Caco-2 (cell line): ENCODE data around the gene ARID3C. TPM values are rescaled to one million over a fixed set of nuclear protein-coding genes. Genes with fewer than 3 reads are reported as not detected.

Experiments used
- BruUV-seq: library from RNA; stranded (reverse); fragments of 400-500 nt; replicated peaks from 2 replicates; lab custom pipeline; 2021; lab: Mats Ljungman, UMichigan
- CTCF ChIA-PET: fragments of 300-600 bp; sonication (Branson Sonifier 250); formaldehyde crosslinking; loops from one replicate; lab custom pipeline; 2022; ENCODE audit warnings: antibody characterized with exemption; lab: Charles Lee
- POLR2A ChIA-PET: fragments of 300-600 bp; sonication (Branson Sonifier 250); formaldehyde crosslinking; loops from one replicate; lab custom pipeline; 2022; ENCODE audit warnings: antibody characterized with exemption; lab: Charles Lee
- DNase-seq, 2 experiments: peaks; one replicate each; pipeline versions ENCODE4 v3.0.0 to v3.0.0-alpha.2; 2020 to 2022
- H3K27me3 ChIP-seq: replicated peaks from 2 replicates; pipeline ENCODE4 v1.6.0; 2011; ENCODE audit warnings: low read length; ENCODE audit not compliant: control insufficient read depth, insufficient read depth
- H3K36me3 ChIP-seq: 2 replicates; pipeline ENCODE4 v1.5.1; 2011; ENCODE audit warnings: low read length; ENCODE audit not compliant: control insufficient read depth, insufficient read depth
- H3K4me1 ChIP-seq: fragments of 250-450 bp; sonication (Bioruptor Pico); 2 replicates; pipeline ENCODE4 v1.5.1; 2020; ENCODE audit warnings: mild to moderate bottlenecking
- H3K4me3 ChIP-seq: 2 replicates; pipeline ENCODE4 v1.5.1; 2011; ENCODE audit warnings: low read depth, mild to moderate bottlenecking, control low read depth, low read length
- H3K9me3 ChIP-seq: fragments of 250-450 bp; sonication (Bioruptor Pico); 2 replicates; pipeline ENCODE4 v1.5.1; 2020; ENCODE audit warnings: mild to moderate bottlenecking, moderate library complexity
- H3K27ac Mint-ChIP-seq: one replicate; pipeline ENCODE4 v1.8.0; 2022; ENCODE audit warnings: mixed read lengths; ENCODE audit not compliant: unreplicated experiment
- H3K27me3 Mint-ChIP-seq: one replicate; pipeline ENCODE4 v1.8.0; 2022; ENCODE audit warnings: mixed read lengths; ENCODE audit not compliant: insufficient read depth, unreplicated experiment
- H3K36me3 Mint-ChIP-seq: one replicate; pipeline ENCODE4 v1.8.0; 2022; ENCODE audit warnings: mild to moderate bottlenecking, mixed read lengths; ENCODE audit not compliant: insufficient read depth, unreplicated experiment
- H3K4me1 Mint-ChIP-seq: one replicate; pipeline ENCODE4 v1.8.0; 2022; ENCODE audit warnings: low read depth, mixed read lengths; ENCODE audit not compliant: unreplicated experiment
- H3K4me3 Mint-ChIP-seq: one replicate; pipeline ENCODE4 v1.8.0; 2022; ENCODE audit warnings: mild to moderate bottlenecking, moderate library complexity, mixed read lengths; ENCODE audit not compliant: unreplicated experiment
- H3K9me3 Mint-ChIP-seq: one replicate; pipeline ENCODE4 v1.8.0; 2022; ENCODE audit warnings: mixed read lengths; ENCODE audit not compliant: unreplicated experiment
- CTCF ChIP-seq, 2 experiments: fragments of 200-600 bp in 1 of 2; IDR thresholded peaks; 1 replicate in 1 of 2; 2 replicates in 1 of 2; pipeline versions ENCODE4 v1.5.1 to v1.8.0; 2011 to 2022; ENCODE audit warnings: antibody characterized with exemption in 1 of 2, control low read depth in 1 of 2, inconsistent platforms in 1 of 2, low read depth in 1 of 2, low read length in 1 of 2, mild to moderate bottlenecking in 1 of 2, moderate library complexity in 1 of 2; ENCODE audit not compliant: insufficient read depth in 1 of 2, severe bottlenecking in 1 of 2, unreplicated experiment in 1 of 2
- intact Hi-C: fragments of 100-400 bp; cut with micrococcal nuclease; formaldehyde crosslinking; loops from one replicate; pipeline ENCODE4 v1.10.0; 2022; ENCODE audit not compliant: unreplicated experiment
- total RNA-seq: library from RNA; stranded (reverse); gene quantifications from 2 replicates; pipeline ENCODE4 v1.2.3, GENCODE V29; 2022

The ARID3C gene
- total RNA-seq, 1 experiment from 2014 or later = not detected

GRCh38 chr9:34585946-34586669 lies 42.8 kb downstream of the ARID3C start:
- peaks cover 33% of the 10 kb centered on the region for H3K27me3 Mint-ChIP-seq
- Histone ChIP-seq H3K4me1 (peaks cover 10% of the 10 kb centered on the region), H3K9me3 (no peaks in the 10 kb centered on the region), H3K36me3 (no peaks in the 10 kb centered on the region), H3K27me3 (peaks cover 7% of the 10 kb centered on the region), H3K4me3 (no peak overlapping the region)
- H3K4me1 Mint-ChIP-seq = peaks cover 7% of the 10 kb centered on the region
- H3K36me3 Mint-ChIP-seq = no peaks in the 10 kb centered on the region
- intact Hi-C loops = no loop called here
- ChIA-PET CTCF (no interaction called here), POLR2A (interaction anchor here (0.6 kb wide), 1 partner anchor 116 kb away, joined by 3 read pairs; no protein-coding TSS in a partner anchor)
- no peak overlapping the region for H3K27ac Mint-ChIP-seq
- DNase-seq = no peak
- BruUV-seq = no TSS peak
- TF ChIP-seq CTCF (IDR thresholded peaks at IDR 0.05; ENCODE audit: insufficient read depth in 1 of 2, low read depth in 1 of 2, low read length in 1 of 2, severe bottlenecking in 1 of 2, unreplicated experiment in 1 of 2) = no peak
- H3K4me3 Mint-ChIP-seq = no peak overlapping the region
- no peaks in the 10 kb centered on the region for H3K9me3 Mint-ChIP-seq

GRCh38 chr9:34584970-34585369 lies 43.9 kb downstream of the ARID3C start:
- H3K36me3 Mint-ChIP-seq = no peaks in the 10 kb centered on the region
- ChIA-PET POLR2A (no interaction called here), CTCF (no interaction called here)
- no peaks in the 10 kb centered on the region for H3K4me1 Mint-ChIP-seq
- TF ChIP-seq CTCF (IDR thresholded peaks at IDR 0.05; ENCODE audit: insufficient read depth in 1 of 2, low read depth in 1 of 2, low read length in 1 of 2, severe bottlenecking in 1 of 2, unreplicated experiment in 1 of 2) = no peak
- no peak overlapping the region for H3K27ac Mint-ChIP-seq
- no TSS peak for BruUV-seq
- intact Hi-C loops = no loop called here
- Histone ChIP-seq H3K9me3 (no peaks in the 10 kb centered on the region), H3K27me3 (peaks cover 3% of the 10 kb centered on the region), H3K36me3 (no peaks in the 10 kb centered on the region), H3K4me3 (no peak overlapping the region), H3K4me1 (no peaks in the 10 kb centered on the region; the same call in 1 of the 2 replicates)
- no peak for DNase-seq
- H3K9me3 Mint-ChIP-seq = no peaks in the 10 kb centered on the region
- H3K4me3 Mint-ChIP-seq = no peak overlapping the region
- peaks cover 24% of the 10 kb centered on the region for H3K27me3 Mint-ChIP-seq

GRCh38 chr9:34582787-34583186 lies 46.1 kb downstream of the ARID3C start:
- intact Hi-C loops = no loop called here

More at GRCh38 chr9:34582787-34583186, 46.1 kb downstream of the ARID3C start:
- Mint-ChIP-seq H3K9me3 (no peaks in the 10 kb centered on the region), H3K36me3 (no peaks in the 10 kb centered on the region), H3K27me3 (peaks cover 17% of the 10 kb centered on the region), H3K4me1 (no peaks in the 10 kb centered on the region), H3K27ac (no peak overlapping the region), H3K4me3 (no peak overlapping the region)
- TF ChIP-seq CTCF (IDR thresholded peaks at IDR 0.05; ENCODE audit: insufficient read depth in 1 of 2, low read depth in 1 of 2, low read length in 1 of 2, severe bottlenecking in 1 of 2, unreplicated experiment in 1 of 2) = no peak
- ChIA-PET POLR2A (no interaction called here), CTCF (interaction anchor here (1.2 to 1.6 kb wide), 2 partner anchors 8 to 21 kb away, joined by 3 to 5 read pairs; no protein-coding TSS in a partner anchor)
- Histone ChIP-seq H3K9me3 (no peaks in the 10 kb centered on the region), H3K4me3 (no peak overlapping the region), H3K27me3 (peaks cover 3% of the 10 kb centered on the region), H3K36me3 (no peaks in the 10 kb centered on the region), H3K4me1 (no peaks in the 10 kb centered on the region; the same call in 1 of the 2 replicates)
- DNase-seq = no peak
- no TSS peak for BruUV-seq
